Urinary bladder (tissue), 4 donors: ENCODE results near the gene VWA2. TPM values are rescaled to one million over a fixed set of nuclear protein-coding genes. Genes with fewer than 3 reads are reported as not detected.

ENCODE experiments used
- DNase-seq: peaks from one replicate; pipeline ENCODE4 v3.0.0-alpha.2; 2015; ENCODE audit errors: extremely low spot score
- H3K27ac ChIP-seq: one replicate; pipeline ENCODE4 v1.5.1; 2013; ENCODE audit warnings: low read depth, mild to moderate bottlenecking, moderate library complexity
- H3K36me3 ChIP-seq: one replicate; pipeline ENCODE4 v1.6.1; 2013; ENCODE audit warnings: mild to moderate bottlenecking, moderate library complexity; ENCODE audit not compliant: insufficient read depth
- H3K4me1 ChIP-seq: one replicate; pipeline ENCODE4 v1.6.1; 2013; ENCODE audit warnings: mild to moderate bottlenecking, moderate library complexity; ENCODE audit not compliant: insufficient read depth
- H3K4me3 ChIP-seq: one replicate; pipeline ENCODE4 v1.5.1; 2013; ENCODE audit warnings: low read depth, low read length
- WGBS: extraction: QIAGEN DNeasy Blood & Tissue Kit; methylation state at CpG from one replicate; pipeline ENCODE4 v1.1.7; 2013; 5-methylcytosine and 5-hydroxymethylcytosine counted together
- polyA plus RNA-seq: library from polyadenylated mRNA; stranded (reverse); fragments of 200-250 nt; gene quantifications from one replicate; pipeline ENCODE4 v1.2.3, GENCODE V29; 2013
- total RNA-seq: library from RNA; depleted of rRNA; stranded (reverse); fragments of >200 nt; gene quantifications from one replicate; pipeline ENCODE4 v1.2.3, GENCODE V29; 2014
- donor health status: healthy with polysubstance abuse.
- donor health status: healthy.

The VWA2 gene
- total and polyA plus RNA-seq, 2 donors, result 1.0 to 4.6 TPM

DNA sequence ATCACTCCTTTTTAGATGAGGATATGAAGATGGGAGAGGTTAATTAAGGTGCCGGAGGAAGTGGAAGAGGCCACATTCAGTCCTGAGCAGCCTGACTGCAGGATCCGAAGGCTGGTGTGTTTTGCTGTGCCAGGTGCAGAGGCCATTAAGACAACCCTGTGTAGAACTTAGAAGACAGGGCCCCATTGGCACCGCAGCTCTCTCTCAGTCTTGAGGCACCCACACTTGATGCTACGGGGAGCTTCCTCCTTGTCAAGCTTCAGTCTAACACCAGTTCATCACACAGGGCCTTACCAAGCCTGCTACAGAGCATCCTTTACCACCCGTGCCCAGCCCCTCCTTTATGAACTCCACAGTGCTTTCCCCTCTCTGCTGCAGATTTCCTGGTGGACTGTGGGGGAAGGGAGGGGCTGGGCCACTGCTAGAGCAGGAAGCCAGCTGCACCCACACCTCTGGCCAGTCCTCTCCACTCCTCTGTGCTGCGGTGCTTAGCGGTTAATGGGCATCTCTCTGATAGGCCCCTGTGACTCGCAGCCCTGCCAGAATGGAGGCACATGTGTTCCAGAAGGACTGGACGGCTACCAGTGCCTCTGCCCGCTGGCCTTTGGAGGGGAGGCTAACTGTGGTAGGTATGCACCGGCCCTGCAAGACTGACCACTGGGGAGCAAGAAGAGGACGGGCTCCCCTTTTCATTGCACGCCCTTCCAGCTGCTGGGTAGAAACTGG is 45.5 kb downstream of the VWA2 start:
- Histone ChIP-seq H3K4me1 (no peaks in the 10 kb centered on the region), H3K27ac (no peak overlapping the region), H3K4me3 (no peak overlapping the region), H3K36me3 (no peaks in the 10 kb centered on the region)
- WGBS, result 80% methylated on average over 13 of the region's 13 CpGs
- DNase-seq, result no peak

- Histone ChIP-seq H3K4me1 (no peaks in the 10 kb centered on the region), H3K4me3 (no peak overlapping the region), H3K36me3 (no peaks in the 10 kb centered on the region), H3K27ac (no peak overlapping the region)
- WGBS, result 88% methylated on average over 31 of the region's 31 CpGs
- DNase-seq, result no peak
Measured at GRCh38 chr10:114285961-114286441, 46.9 kb downstream of the VWA2 start.

- Histone ChIP-seq H3K27ac (no peak overlapping the region), H3K36me3 (no peaks in the 10 kb centered on the region), H3K4me3 (no peak overlapping the region), H3K4me1 (no peaks in the 10 kb centered on the region)
- no peak for DNase-seq
- 63% methylated on average over 8 of the region's 8 CpGs for WGBS
Measured at GRCh38 chr10:114286921-114287320, 47.9 kb downstream of the VWA2 start.

DNA sequence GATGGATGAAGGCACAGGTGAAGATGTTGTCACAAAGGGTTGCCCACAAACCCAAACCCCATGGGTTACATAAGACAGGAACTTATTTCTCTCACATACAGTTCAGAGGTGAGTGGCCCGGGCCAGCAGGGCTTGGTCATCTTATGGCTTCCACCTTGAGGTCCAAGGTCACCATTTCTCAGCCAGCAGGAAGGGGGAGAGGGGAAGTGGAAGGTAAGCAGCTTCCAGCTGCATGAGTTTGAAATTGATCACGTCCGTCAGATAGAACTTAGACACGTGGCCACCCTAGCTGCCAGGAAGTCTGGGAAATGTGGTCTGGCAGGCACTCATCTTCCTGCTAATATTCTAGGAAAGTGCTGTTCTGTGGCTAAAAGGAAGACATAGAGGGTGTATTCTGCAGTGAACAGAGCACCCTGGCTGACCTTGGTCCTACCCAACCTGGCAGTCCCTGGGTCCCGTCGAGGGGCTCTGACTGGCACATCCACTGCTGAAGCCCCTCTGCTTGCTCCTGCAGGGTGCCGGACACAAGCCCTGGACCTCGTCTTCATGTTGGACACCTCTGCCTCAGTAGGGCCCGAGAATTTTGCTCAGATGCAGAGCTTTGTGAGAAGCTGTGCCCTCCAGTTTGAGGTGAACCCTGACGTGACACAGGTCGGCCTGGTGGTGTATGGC is 49.5 kb downstream of the VWA2 start:
- Histone ChIP-seq H3K36me3 (no peaks in the 10 kb centered on the region), H3K4me3 (no peak overlapping the region), H3K27ac (no peak overlapping the region), H3K4me1 (no peaks in the 10 kb centered on the region)
- 82% methylated on average over 11 of the region's 11 CpGs for WGBS
- no peak for DNase-seq

GRCh38 chr10:114289096-114289436 is 50.0 kb downstream of the VWA2 start:
- DNase-seq, result no peak
- WGBS, result 94% methylated on average over 16 of the region's 16 CpGs
- Histone ChIP-seq H3K27ac (no peak overlapping the region), H3K36me3 (no peaks in the 10 kb centered on the region), H3K4me1 (no peaks in the 10 kb centered on the region), H3K4me3 (no peak overlapping the region)

GRCh38 chr10:114290038-114290437 is 51.0 kb downstream of the VWA2 start:
- Histone ChIP-seq H3K4me1 (no peaks in the 10 kb centered on the region), H3K4me3 (no peak overlapping the region), H3K36me3 (no peaks in the 10 kb centered on the region), H3K27ac (no peak overlapping the region)
- 96% methylated on average over 10 of the region's 10 CpGs for WGBS
- no peak for DNase-seq

DNA sequence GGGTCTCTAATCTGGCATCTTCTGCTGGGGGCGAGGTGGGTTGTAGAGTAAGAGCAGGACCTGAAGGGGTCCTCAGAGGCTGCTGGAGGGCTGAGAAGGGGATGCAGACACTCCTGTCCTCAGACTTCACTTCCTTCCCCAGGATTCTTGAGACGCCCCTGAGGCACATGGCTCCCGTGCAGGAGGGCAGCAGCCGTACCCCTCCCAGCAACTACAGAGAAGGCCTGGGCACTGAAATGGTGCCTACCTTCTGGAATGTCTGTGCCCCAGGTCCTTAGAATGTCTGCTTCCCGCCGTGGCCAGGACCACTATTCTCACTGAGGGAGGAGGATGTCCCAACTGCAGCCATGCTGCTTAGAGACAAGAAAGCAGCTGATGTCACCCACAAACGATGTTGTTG is 52.0 kb downstream of the VWA2 start:
- Histone ChIP-seq H3K4me3 (no peak overlapping the region), H3K4me1 (no peaks in the 10 kb centered on the region), H3K27ac (no peak overlapping the region), H3K36me3 (no peaks in the 10 kb centered on the region)
- no peak for DNase-seq
- 92% methylated on average over 7 of the region's 7 CpGs for WGBS

DNA sequence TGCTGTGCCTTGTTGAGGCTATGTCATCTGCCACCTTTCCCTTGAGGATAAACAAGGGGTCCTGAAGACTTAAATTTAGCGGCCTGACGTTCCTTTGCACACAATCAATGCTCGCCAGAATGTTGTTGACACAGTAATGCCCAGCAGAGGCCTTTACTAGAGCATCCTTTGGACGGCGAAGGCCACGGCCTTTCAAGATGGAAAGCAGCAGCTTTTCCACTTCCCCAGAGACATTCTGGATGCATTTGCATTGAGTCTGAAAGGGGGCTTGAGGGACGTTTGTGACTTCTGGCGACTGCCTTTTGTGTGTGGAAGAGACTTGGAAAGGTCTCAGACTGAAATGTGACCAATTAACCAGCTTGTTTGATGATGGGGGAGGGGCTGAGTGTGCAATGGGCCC is 52.5 kb downstream of the VWA2 start:
- H3K4me3 ChIP-seq, result no peak overlapping the region
- WGBS, result 85% methylated on average over 8 of the region's 8 CpGs
- no peaks in the 10 kb centered on the region for H3K4me1 ChIP-seq
- no peak for DNase-seq
- H3K36me3 ChIP-seq, result no peaks in the 10 kb centered on the region
- no peak overlapping the region for H3K27ac ChIP-seq

DNA sequence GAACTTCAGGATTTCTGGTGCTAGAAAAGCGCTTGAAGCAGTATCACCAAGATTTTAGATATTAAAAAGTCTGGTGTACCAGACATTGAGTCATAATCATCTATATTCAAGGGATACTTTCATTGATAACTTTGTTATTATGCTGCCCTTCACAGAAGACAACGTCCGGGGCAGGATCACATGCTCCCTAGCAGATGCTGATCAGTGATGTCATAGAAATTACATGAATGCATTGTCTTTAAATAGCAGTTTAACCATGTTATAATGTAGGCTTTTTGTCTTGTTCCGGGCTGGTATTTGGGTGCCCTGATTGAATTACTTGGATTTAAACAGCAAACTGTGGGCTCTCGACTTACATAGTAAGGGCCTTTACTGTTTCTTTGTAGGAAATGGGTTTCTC is 54.0 kb downstream of the VWA2 start:
- no peak overlapping the region for H3K4me3 ChIP-seq
- H3K27ac ChIP-seq, result no peak overlapping the region
- no peaks in the 10 kb centered on the region for H3K4me1 ChIP-seq
- peaks cover 5% of the 10 kb centered on the region for H3K36me3 ChIP-seq
- DNase-seq, result no peak
- 86% methylated on average over 5 of the region's 5 CpGs for WGBS

- DNase-seq, result no peak
- no peak overlapping the region for H3K4me3 ChIP-seq
- no peaks in the 10 kb centered on the region for H3K4me1 ChIP-seq
- no peak overlapping the region for H3K27ac ChIP-seq
- H3K36me3 ChIP-seq, result peaks cover 5% of the 10 kb centered on the region
Measured at GRCh38 chr10:114294549-114294948, 55.5 kb downstream of the VWA2 start.

DNA sequence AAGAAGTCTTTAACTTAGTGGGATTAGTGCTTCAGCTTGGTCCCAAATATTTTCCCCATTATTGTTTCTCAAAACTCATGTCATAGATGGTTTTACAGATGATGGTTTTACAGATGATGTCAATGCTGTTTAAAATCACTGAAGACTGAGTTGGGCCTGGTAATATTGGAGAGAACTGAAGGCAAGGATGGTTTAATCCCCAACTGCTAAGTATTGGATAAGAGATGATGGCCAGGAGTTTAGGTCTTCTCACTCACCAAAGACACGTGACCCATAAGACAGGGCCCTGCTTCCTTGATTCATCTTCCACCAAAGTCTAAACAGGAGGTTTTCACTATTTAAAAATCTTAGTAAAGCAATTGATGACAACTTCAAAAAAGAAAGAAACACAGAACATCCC is 56.3 kb downstream of the VWA2 start:
- Histone ChIP-seq H3K27ac (no peak overlapping the region), H3K36me3 (peaks cover 5% of the 10 kb centered on the region), H3K4me3 (no peak overlapping the region), H3K4me1 (no peaks in the 10 kb centered on the region)
- DNase-seq, result no peak
- 48% methylated on average over 1 of the region's 1 CpG for WGBS

DNA sequence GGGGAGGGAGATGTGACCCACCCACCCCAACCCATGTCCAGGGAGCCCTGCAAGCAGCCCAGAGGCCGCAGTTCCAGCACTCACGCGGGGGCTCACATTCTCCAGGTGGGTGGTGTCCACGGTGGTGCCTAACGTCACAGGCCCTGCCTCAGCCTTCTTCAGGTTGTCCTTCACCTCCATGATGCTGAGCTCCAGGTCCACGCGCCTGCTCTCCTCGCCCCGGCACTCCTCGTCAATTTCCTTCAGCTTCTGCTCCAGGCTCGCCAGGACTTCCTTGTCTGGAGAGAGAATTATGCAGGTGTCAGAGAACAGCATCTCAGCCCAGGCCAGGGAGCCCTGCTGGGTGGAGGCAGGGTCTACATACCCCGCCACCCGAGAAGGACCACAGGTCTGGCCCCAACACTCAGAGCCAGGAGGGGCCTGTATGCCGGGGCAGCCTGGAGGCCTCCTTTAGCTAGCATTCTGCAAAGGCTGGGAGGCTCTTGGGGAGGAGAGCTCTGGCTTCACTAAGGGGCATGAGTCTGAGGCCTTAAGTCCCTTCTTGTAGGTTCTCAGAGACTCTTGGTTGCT is 58.2 kb downstream of the VWA2 start:
- no peak overlapping the region for H3K27ac ChIP-seq
- H3K4me1 ChIP-seq, result no peaks in the 10 kb centered on the region
- peaks cover 5% of the 10 kb centered on the region for H3K36me3 ChIP-seq
- no peak overlapping the region for H3K4me3 ChIP-seq
- no peak for DNase-seq
- WGBS, result 98% methylated on average over 14 of the region's 14 CpGs

GRCh38 chr10:114300036-114300645 is 61.1 kb downstream of the VWA2 start:
- WGBS, result 96% methylated on average over 16 of the region's 16 CpGs
- Histone ChIP-seq H3K4me1 (no peaks in the 10 kb centered on the region), H3K27ac (no peak overlapping the region), H3K36me3 (peaks cover 5% of the 10 kb centered on the region), H3K4me3 (no peak overlapping the region)
- no peak for DNase-seq

DNA sequence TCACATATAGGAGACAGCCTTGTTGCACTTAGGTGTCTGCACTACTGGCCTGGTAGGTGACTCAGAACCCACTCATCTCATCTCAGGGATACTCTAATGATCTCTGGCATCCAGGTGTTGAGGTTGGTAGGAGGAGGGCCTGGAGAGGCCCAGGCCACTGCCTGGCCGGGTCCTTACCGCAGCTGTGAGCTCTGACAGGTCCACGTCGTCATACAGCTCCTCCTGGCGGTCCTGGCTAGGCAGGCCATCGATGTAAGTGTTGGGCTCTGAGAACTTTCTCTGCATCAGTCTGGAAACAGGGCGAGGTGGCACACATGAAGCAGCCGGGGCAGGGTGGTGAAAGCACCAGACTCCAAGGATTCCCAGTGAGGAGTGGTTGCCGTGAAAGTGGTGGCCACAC is 62.1 kb downstream of the VWA2 start:
- 96% methylated on average over 9 of the region's 9 CpGs for WGBS
- Histone ChIP-seq H3K4me1 (no peaks in the 10 kb centered on the region), H3K4me3 (no peak overlapping the region), H3K27ac (no peak overlapping the region), H3K36me3 (peaks cover 5% of the 10 kb centered on the region)
- no peak for DNase-seq
